Adrenal gland (tissue), 5 donors: ENCODE results near the gene BCL7A.

Experiments
- CTCF ChIP-seq, 6 experiments: fragments of 450-650 bp in 4 of 6; fragments of 200-600 bp in 2 of 6; sonication (generic) in 1 of 6; IDR thresholded peaks; 1 replicate in 5 of 6; 2 replicates in 1 of 6; pipeline versions ENCODE4 v1.5.1 to v1.8.0; 2016 to 2021; ENCODE audit warnings: antibody characterized with exemption in 6 of 6, mild to moderate bottlenecking in 2 of 6, moderate library complexity in 1 of 6
- POLR2A ChIP-seq, 2 donors: fragments of 450-650 bp; IDR thresholded peaks; one replicate each; pipeline ENCODE4 v1.6.1; 2017; ENCODE audit warnings: antibody characterized with exemption in 2 of 2, mild to moderate bottlenecking in 2 of 2, moderate library complexity in 1 of 2
- donor health status: DM: no; HTN: no; CAD: no.

- TF ChIP-seq CTCF (IDR thresholded peaks at IDR 0.05) (peak in 1 of 6 experiments; percentile 10), POLR2A (IDR thresholded peaks at IDR 0.05) (no peak)
These were observed 377 bp upstream of the BCL7A start for GRCh38 chr12:122021193-122021821.
